GM10248 (cell line): ENCODE data around the gene EOGT.

ENCODE experiments used
- CTCF ChIA-PET: fragments of 300-600 bp; sonication (Branson Sonifier 250); formaldehyde crosslinking; extraction: SDS; loops from one replicate; lab custom pipeline; 2021; ENCODE audit warnings: antibody characterized with exemption; lab: Yijun Ruan, JAX
- POLR2A ChIA-PET: fragments of 350-650 bp; sonication (Branson Sonifier 250); formaldehyde crosslinking; extraction: SDS; loops from one replicate; lab custom pipeline; 2020; ENCODE audit warnings: antibody characterized with exemption; lab: Yijun Ruan, JAX
- DNase-seq: peaks from one replicate; pipeline ENCODE4 v3.0.0; 2012; ENCODE audit errors: extremely low spot score
- TF ChIP-seq, protein P1 (sequence below): IDR thresholded peaks from 2 replicates; pipeline ENCODE4 v1.5.1; 2012; ENCODE audit warnings: mild to moderate bottlenecking, low read depth; ENCODE audit errors: extremely low read depth, missing control alignments, control extremely low read depth

EOGT gene

DNA sequence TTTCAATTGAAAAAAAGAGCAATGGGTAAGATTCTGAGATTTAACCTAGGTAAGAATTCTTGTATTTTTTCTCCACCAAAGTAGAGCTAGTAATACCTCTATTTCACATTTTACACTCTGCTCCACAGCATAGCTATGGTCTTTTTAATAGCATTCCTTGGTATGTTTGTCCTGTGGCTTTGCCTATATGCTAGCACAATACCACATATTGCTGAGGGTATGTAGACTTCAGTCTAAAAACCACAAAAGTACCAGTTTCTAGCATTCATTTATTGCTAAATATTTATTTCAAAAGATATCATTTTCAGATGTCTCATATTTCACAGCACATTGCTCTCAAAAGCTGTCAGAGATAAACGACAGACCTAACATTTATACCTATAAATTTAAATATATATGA is 18.2 kb upstream of the EOGT start:
- DNase-seq, result no peak
- ChIA-PET POLR2A (no interaction called here), CTCF (interaction anchor here (1.0 to 2.8 kb wide), 6 partner anchors 14 to 274 kb away, joined by 3 to 10 read pairs (median 4); partner anchors contain the start of gene TMF1)
- TF ChIP-seq, protein P1, sequence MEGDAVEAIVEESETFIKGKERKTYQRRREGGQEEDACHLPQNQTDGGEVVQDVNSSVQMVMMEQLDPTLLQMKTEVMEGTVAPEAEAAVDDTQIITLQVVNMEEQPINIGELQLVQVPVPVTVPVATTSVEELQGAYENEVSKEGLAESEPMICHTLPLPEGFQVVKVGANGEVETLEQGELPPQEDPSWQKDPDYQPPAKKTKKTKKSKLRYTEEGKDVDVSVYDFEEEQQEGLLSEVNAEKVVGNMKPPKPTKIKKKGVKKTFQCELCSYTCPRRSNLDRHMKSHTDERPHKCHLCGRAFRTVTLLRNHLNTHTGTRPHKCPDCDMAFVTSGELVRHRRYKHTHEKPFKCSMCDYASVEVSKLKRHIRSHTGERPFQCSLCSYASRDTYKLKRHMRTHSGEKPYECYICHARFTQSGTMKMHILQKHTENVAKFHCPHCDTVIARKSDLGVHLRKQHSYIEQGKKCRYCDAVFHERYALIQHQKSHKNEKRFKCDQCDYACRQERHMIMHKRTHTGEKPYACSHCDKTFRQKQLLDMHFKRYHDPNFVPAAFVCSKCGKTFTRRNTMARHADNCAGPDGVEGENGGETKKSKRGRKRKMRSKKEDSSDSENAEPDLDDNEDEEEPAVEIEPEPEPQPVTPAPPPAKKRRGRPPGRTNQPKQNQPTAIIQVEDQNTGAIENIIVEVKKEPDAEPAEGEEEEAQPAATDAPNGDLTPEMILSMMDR, result no peak

DNA sequence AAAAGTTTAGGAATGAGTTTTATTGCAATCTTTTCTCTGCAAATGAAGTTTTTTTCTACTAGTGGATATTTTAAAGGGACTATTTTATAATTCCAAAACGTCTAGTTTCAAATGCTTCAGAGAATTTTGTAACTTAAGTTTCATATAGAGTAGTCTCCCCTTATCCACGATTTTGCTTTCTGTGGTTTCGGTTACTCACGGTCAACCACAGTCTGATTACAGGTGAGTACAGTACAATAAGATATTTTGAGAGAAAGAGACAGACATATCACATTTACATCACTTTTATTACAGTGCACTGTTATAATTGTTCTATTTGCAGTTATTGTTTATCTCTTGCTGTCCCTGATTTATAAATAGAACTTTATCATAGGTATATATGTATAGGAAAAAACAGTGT is 7.4 kb upstream of the EOGT start:
- TF ChIP-seq, protein P1, result no peak
- DNase-seq, result no peak
- POLR2A ChIA-PET, result no interaction called here
- CTCF ChIA-PET, result interaction anchor here (1.0 to 1.3 kb wide), 2 partner anchors 13 to 28 kb away, joined by 3 to 4 read pairs; no protein-coding TSS in a partner anchor

DNA sequence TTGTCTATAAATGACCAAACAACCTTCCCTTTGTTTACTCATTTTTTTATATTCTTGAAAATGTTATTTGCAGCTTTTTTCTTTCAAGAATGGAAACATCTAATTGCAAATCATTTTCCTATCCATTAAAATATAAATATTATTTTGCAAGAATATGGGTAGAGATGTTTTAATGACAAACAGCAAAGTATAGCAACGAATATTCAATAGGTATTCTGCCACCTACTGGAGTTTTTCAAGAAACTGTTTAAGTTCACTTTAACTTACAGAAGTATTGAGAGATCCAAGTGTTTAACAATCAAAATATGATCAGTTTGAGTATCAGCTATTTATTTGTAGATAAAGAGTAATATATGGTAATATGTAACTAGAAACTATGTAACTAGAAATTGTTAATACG is 6.9 kb upstream of the EOGT start:
- DNase-seq, result no peak
- CTCF ChIA-PET, result interaction anchor here (1.3 kb wide), 1 partner anchor 13 kb away, joined by 3 read pairs; no protein-coding TSS in a partner anchor
- TF ChIP-seq, protein P1, result peak; percentile 27
- POLR2A ChIA-PET, result no interaction called here

DNA sequence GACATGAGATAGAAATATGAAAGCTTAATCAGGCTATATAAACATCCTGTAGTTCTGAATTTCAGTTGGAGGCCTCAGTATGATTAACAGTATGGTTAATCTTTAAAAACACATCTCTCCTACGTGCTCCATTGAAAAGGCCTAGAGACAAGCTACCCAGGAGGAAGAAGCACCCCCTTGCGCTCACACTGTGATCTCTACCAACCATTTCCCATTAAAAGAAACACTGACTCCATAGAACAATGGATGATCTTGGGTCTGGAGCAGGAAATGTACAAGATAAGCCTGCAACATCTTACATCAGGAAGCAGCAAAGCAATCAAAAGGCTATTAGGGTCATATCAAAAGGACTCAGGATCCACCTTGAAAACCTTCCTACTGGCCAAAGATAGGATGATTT is 3.4 kb upstream of the EOGT start:
- ChIA-PET CTCF (interaction anchor here (0.8 to 1.6 kb wide), 4 partner anchors 8 to 15 kb away, joined by 3 to 7 read pairs (median 3); no protein-coding TSS in a partner anchor), POLR2A (interaction anchor here (0.7 kb wide), 1 partner anchor 36 kb away, joined by 3 read pairs; no protein-coding TSS in a partner anchor)
- TF ChIP-seq, protein P1, result no peak
- no peak for DNase-seq

DNA sequence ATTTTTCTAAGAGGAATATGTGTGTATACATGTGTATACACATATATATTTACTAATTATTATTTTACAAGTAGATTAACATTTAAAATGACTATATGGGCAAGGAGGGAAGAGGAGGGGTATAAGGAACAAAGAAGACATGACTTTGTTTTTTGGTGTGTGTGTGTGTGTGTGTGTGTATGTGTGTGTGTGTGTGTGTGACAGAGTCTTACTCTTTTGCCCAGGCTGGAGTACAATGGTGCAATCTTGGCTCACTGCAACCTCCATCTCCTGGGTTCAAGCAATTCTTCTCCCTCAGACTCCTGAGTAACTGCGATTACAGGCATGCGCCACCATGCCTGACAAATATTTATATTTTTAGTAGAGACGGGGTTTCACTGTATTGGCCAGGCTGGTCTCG is 2.6 kb upstream of the EOGT start:
- CTCF ChIA-PET, result interaction anchor here (0.9 to 1.6 kb wide), 2 partner anchors 9 to 11 kb away, joined by 3 to 7 read pairs; no protein-coding TSS in a partner anchor
- TF ChIP-seq, protein P1, result no peak

DNA sequence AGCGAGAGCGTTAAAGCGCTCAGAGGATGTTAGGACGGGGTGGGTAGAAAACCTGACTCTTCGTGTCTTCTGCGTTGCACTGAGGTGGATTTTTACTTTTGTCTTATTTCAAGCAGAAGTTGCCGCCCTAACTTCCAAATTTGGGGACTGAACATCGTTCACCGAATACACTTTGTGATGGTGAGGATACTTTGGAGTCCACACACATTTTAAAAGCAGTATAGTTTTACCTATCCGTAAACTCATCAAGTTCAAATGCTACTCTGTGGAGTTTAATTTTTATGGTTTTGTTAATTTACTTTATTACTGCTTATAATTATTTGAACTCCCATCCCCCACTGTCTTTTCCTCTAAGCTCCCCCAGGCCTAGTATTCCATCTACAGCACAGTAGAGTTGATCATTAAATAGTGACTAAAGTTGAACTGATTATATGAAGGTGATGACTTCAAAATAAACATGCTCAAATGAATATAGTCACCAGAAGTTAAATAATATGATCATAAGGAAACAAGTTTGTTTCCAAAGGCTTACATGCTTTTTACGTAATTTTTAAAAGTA is 617 bp upstream of the EOGT start:
- ChIA-PET CTCF (interaction anchor here (0.8 to 3.3 kb wide), 15 partner anchors 8 to 105 kb away, joined by 3 to 21 read pairs (median 3); partner anchors contain the start of genes ARL6IP5 and TMF1), POLR2A (interaction anchor here (0.8 kb wide), 1 partner anchor 11 kb away, joined by 4 read pairs; no protein-coding TSS in a partner anchor)
- TF ChIP-seq, protein P1, result no peak
- DNase-seq, result no peak

More for the DNA sequence above, 2.6 kb upstream of the EOGT start:
- no peak for DNase-seq
- POLR2A ChIA-PET, result no interaction called here
